ENCODE data around the gene HMCN1. TPM values are rescaled to one million over a fixed set of nuclear protein-coding genes. Genes with fewer than 3 reads are reported as not detected.

The HMCN1 gene
- 10 to 100 TPM; 53.0 to 87.9 (median 76.8) TPM for total RNA-seq

- intact Hi-C loops (cut with DNase I) = no loop called here
Measured at GRCh38 chr1:185733818-185734735, at the start of gene HMCN1. Gene HMCN1, plus strand, starts transcription at chr1:185734391. Its CDS starts 389 bp downstream, at chr1:185734780.

GRCh38 chr1:185686821-185687778 is 47.1 kb upstream of the HMCN1 start:
- TF ChIP-seq POLR2A (IDR thresholded peaks at IDR 0.05; ENCODE audit: low read depth) (no peak), POLR2AphosphoS5 (IDR thresholded peaks at IDR 0.05) (no peak), CTCF (IDR thresholded peaks at IDR 0.05) (no peak), EP300 (IDR thresholded peaks at IDR 0.05) (no peak)
- H3K36me3 ChIP-seq = no peaks in the 10 kb centered on the region

More at GRCh38 chr1:185733818-185734735, at the start of gene HMCN1:
- H3K27me3 ChIP-seq = no peaks in the 10 kb centered on the region
- no peak for DNase-seq (ENCODE audit: extremely low spot score)
- TF ChIP-seq EP300 (IDR thresholded peaks at IDR 0.05) = no peak
- peak; percentile 84 to 86 for TF ChIP-seq POLR2AphosphoS5 (IDR thresholded peaks at IDR 0.05)
- peak; percentile 33 to 53 (median 44) for TF ChIP-seq CTCF (IDR thresholded peaks at IDR 0.05)
- peaks cover 0 to 32% (median 25%) of the 10 kb centered on the region in 4 donors for H3K4me1 ChIP-seq
- H3K27ac ChIP-seq (replicated peaks in 1 of 4) = peak within 1 kb of the TSS; percentile 84 to 91 (median 90)
- H3K4me3 ChIP-seq = peak within 1 kb of the TSS; percentile 62 to 72 (median 67)
- 0% methylated on average over 28 of the region's 47 CpGs for WGBS
- H3K9me3 ChIP-seq = peaks cover 0 to 9% (median 0%) of the 10 kb centered on the region in 4 donors
- no peaks in the 10 kb centered on the region for H3K36me3 ChIP-seq

GRCh38 chr1:185690527-185690926 is 43.7 kb upstream of the HMCN1 start:
- no peaks in the 10 kb centered on the region for H3K9me3 ChIP-seq
- no peak for TF ChIP-seq CTCF (IDR thresholded peaks at IDR 0.05)
- no peak for TF ChIP-seq POLR2A (IDR thresholded peaks at IDR 0.05; ENCODE audit: low read depth)
- TF ChIP-seq EP300 (IDR thresholded peaks at IDR 0.05) = no peak
- no peak for TF ChIP-seq POLR2AphosphoS5 (IDR thresholded peaks at IDR 0.05)
- intact Hi-C loops (cut with DNase I) = no loop called here

More at GRCh38 chr1:185686821-185687778, 47.1 kb upstream of the HMCN1 start:
- intact Hi-C loops (cut with DNase I) = no loop called here
- Histone ChIP-seq H3K9me3 (no peaks in the 10 kb centered on the region), H3K27ac (replicated peaks in 1 of 4) (no peak overlapping the region), H3K4me1 (no peaks in the 10 kb centered on the region), H3K4me3 (no peak overlapping the region), H3K27me3 (no peaks in the 10 kb centered on the region)
- DNase-seq (ENCODE audit: extremely low spot score) = no peak

GRCh38 chr1:185693654-185694053 is 40.5 kb upstream of the HMCN1 start:
- no peaks in the 10 kb centered on the region for H3K36me3 ChIP-seq
- WGBS = 69% methylated on average over 6 of the region's 6 CpGs
- intact Hi-C loops (cut with DNase I) = no loop called here
- peak overlapping the region in 1 of 4 donors; percentile 48 for H3K27ac ChIP-seq (replicated peaks in 1 of 4)
- H3K9me3 ChIP-seq = no peaks in the 10 kb centered on the region
- H3K4me3 ChIP-seq = peak overlapping the region; percentile 2 to 27 (median 13)
- peaks cover 0 to 3% (median 0%) of the 10 kb centered on the region in 4 donors for H3K4me1 ChIP-seq
- DNase-seq (ENCODE audit: extremely low spot score) = no peak
- TF ChIP-seq CTCF (IDR thresholded peaks at IDR 0.05) = no peak
- H3K27me3 ChIP-seq = no peaks in the 10 kb centered on the region

More at GRCh38 chr1:185690527-185690926, 43.7 kb upstream of the HMCN1 start:
- H3K4me1 ChIP-seq = peaks cover 0 to 3% (median 0%) of the 10 kb centered on the region in 4 donors
- H3K4me3 ChIP-seq = no peak overlapping the region
- DNase-seq (ENCODE audit: extremely low spot score) = no peak
- WGBS = 87% methylated on average over 2 of the region's 2 CpGs
- H3K27ac ChIP-seq (replicated peaks in 1 of 4) = no peak overlapping the region
- H3K27me3 ChIP-seq = no peaks in the 10 kb centered on the region
- H3K36me3 ChIP-seq = no peaks in the 10 kb centered on the region

All from esophagus muscularis mucosa (tissue), 4 donors.